SK-N-SH (cell line): ENCODE results near the gene TTLL6. TPM values are rescaled to one million over a fixed set of nuclear protein-coding genes. Genes with fewer than 3 reads are reported as not detected.

Source experiments
- CTCF ChIA-PET: fragments of 300-600, 350-600 bp; formaldehyde crosslinking; extraction: SDS; loops from one replicate; lab custom pipeline; 2021; lab: Yijun Ruan, JAX
- POLR2A ChIA-PET: fragments of 350-600 bp; sonication (Branson Sonifier 250); formaldehyde crosslinking; extraction: SDS; loops from one replicate; lab custom pipeline; 2020; ENCODE audit warnings: antibody characterized with exemption, inconsistent platforms; lab: Yijun Ruan, JAX
- DNase-seq: peaks from one replicate; pipeline ENCODE4 v3.0.0; 2012
- H2AFZ ChIP-seq: fragments of 200-600 bp; sonication (generic); 2 replicates; pipeline ENCODE4 v1.8.1; 2016; ENCODE audit warnings: antibody characterized with exemption, mild to moderate bottlenecking, low read depth
- H3F3A ChIP-seq: fragments of 200-600 bp; sonication (generic); replicated peaks from 2 replicates; pipeline ENCODE3; 2016; ENCODE audit warnings: antibody characterized with exemption, mild to moderate bottlenecking; ENCODE audit not compliant: insufficient read depth
- H3K27ac ChIP-seq, 2 experiments: fragments of 200-500 bp in 1 of 2; fragments of 200-600 bp in 1 of 2; sonication (Bioruptor generic) in 1 of 2; sonication (generic), shearing (Covaris generic) in 1 of 2; 2 replicates each; pipeline versions ENCODE4 v1.5.1 to v1.6.1; 2014 to 2016; ENCODE audit warnings: low read depth in 2 of 2, inconsistent platforms in 1 of 2, low read length in 1 of 2, mild to moderate bottlenecking in 1 of 2, mixed read lengths in 1 of 2
- H3K27me3 ChIP-seq: fragments of 200-600 bp; sonication (generic), shearing (Covaris generic); 2 replicates; pipeline ENCODE4 v1.6.1; 2016; ENCODE audit warnings: mixed run types; ENCODE audit not compliant: insufficient read depth
- H3K36me3 ChIP-seq, 2 experiments: fragments of 200-500 bp in 1 of 2; fragments of 200-600 bp in 1 of 2; sonication (Bioruptor generic) in 1 of 2; sonication (generic) in 1 of 2; replicated peaks in 1 of 2; 2 replicates each; pipeline versions ENCODE3 to v1.5.1; 2014 to 2016; ENCODE audit warnings: low read length in 1 of 2, mild to moderate bottlenecking in 1 of 2; ENCODE audit not compliant: insufficient read depth in 2 of 2, control insufficient read depth in 1 of 2
- H3K4me1 ChIP-seq, 2 experiments: fragments of 200-500 bp in 1 of 2; fragments of 200-600 bp in 1 of 2; sonication (Bioruptor generic) in 1 of 2; sonication (generic), shearing (Covaris generic) in 1 of 2; 2 replicates each; pipeline versions ENCODE4 v1.5.1 to v1.6.1; 2014 to 2016; ENCODE audit warnings: low read depth in 1 of 2, low read length in 1 of 2, mixed run types in 1 of 2; ENCODE audit not compliant: insufficient read depth in 2 of 2, control insufficient read depth in 1 of 2
- H3K4me2 ChIP-seq: fragments of 200-600 bp; sonication (generic), shearing (Covaris generic); 2 replicates; pipeline ENCODE4 v1.6.1; 2017; ENCODE audit warnings: mixed run types
- H3K4me3 ChIP-seq, 2 experiments: fragments of 200-500 bp in 1 of 2; fragments of 200-600 bp in 1 of 2; sonication (Bioruptor generic) in 1 of 2; sonication (generic), shearing (Covaris generic) in 1 of 2; 2 replicates each; pipeline versions ENCODE4 v1.5.1 to v1.8.1; 2014 to 2016; ENCODE audit warnings: low read depth in 2 of 2, inconsistent platforms in 1 of 2, low read length in 1 of 2, mild to moderate bottlenecking in 1 of 2, mixed read lengths in 1 of 2, moderate library complexity in 1 of 2
- H3K79me2 ChIP-seq: fragments of 200-600 bp; sonication (generic); 2 replicates; pipeline ENCODE4 v1.8.1; 2017; ENCODE audit warnings: mild to moderate bottlenecking; ENCODE audit not compliant: insufficient read depth
- H3K9ac ChIP-seq: fragments of 200-600 bp; sonication (generic); 2 replicates; pipeline ENCODE4 v1.6.1; 2017; ENCODE audit warnings: mixed run types
- H3K9me2 ChIP-seq: fragments of 200-600 bp; sonication (generic); 2 replicates; pipeline ENCODE4 v1.6.1; 2017; ENCODE audit warnings: mixed run types
- H3K9me3 ChIP-seq: fragments of 200-600 bp; sonication (generic); 2 replicates; pipeline ENCODE4 v1.6.1; 2017; ENCODE audit warnings: mixed run types, mild to moderate bottlenecking, moderate library complexity
- H4K20me1 ChIP-seq: fragments of 200-600 bp; sonication (generic); 2 replicates; pipeline ENCODE4 v1.6.1; 2017; ENCODE audit warnings: mild to moderate bottlenecking, mixed run types; ENCODE audit not compliant: insufficient read depth
- EP300 ChIP-seq, 2 experiments: IDR thresholded peaks; 2 replicates each; pipeline versions ENCODE4 v1.4.0 to v1.6.1; 2012; ENCODE audit warnings: borderline replicate concordance in 1 of 2, low read depth in 1 of 2, low read length in 1 of 2
- FOSL2 ChIP-seq: IDR thresholded peaks from 2 replicates; pipeline ENCODE4 v1.4.0; 2012; ENCODE audit warnings: low read depth, mild to moderate bottlenecking, moderate library complexity, borderline replicate concordance
- FOXJ3 ChIP-seq: sonication (generic); formaldehyde crosslinking; IDR thresholded peaks from 2 replicates; pipeline ENCODE4 v1.5.1; 2020; ENCODE audit warnings: mild to moderate bottlenecking, missing genetic modification reagents
- JUND ChIP-seq: IDR thresholded peaks from 2 replicates; pipeline ENCODE4 v1.4.0; 2012
- PBX3 ChIP-seq: IDR thresholded peaks from 2 replicates; pipeline ENCODE4; 2012
- POLR2AphosphoS5 ChIP-seq: IDR thresholded peaks from 2 replicates; pipeline ENCODE4 v1.6.1; 2012; ENCODE audit warnings: low read depth, low read length
- RFX5 ChIP-seq: IDR thresholded peaks from 2 replicates; pipeline ENCODE4 v1.6.1; 2012; ENCODE audit warnings: mild to moderate bottlenecking, improper control_type of control experiment, low read length
- RXRA ChIP-seq: IDR thresholded peaks from 2 replicates; pipeline ENCODE4 v1.4.0; 2012; ENCODE audit warnings: low read depth, mild to moderate bottlenecking, borderline replicate concordance
- TAF1 ChIP-seq: IDR thresholded peaks from 2 replicates; pipeline ENCODE4 v1.6.1; 2012; ENCODE audit warnings: low read depth, mild to moderate bottlenecking, low read length, moderate library complexity, borderline replicate concordance
- TEAD4 ChIP-seq: IDR thresholded peaks from 2 replicates; pipeline ENCODE4 v1.4.0; 2012; ENCODE audit warnings: mild to moderate bottlenecking, borderline replicate concordance; ENCODE audit not compliant: insufficient read depth
- USF2 ChIP-seq: fragments of 150-350 bp; IDR thresholded peaks from 2 replicates; pipeline ENCODE4 v1.6.1; 2017; ENCODE audit warnings: antibody characterized with exemption, low read length, low read depth, borderline replicate concordance
- WGBS: methylation state at CpG from one replicate; pipeline ENCODE4 v1.1.6; 2017; ENCODE audit warnings: low lambda C conversion rate; 5-methylcytosine and 5-hydroxymethylcytosine counted together
- polyA plus RNA-seq, 3 experiments: library from polyadenylated mRNA; depleted of rRNA; stranded (reverse); fragments of >200 nt; gene quantifications; 2 replicates each; pipeline ENCODE4 v1.2.3, GENCODE V29; 2012

Gene TTLL6
- polyA plus RNA-seq, 1 of the 3 experiments (the other 2 are of a cell fraction) = 3.1 TPM

- H3K4me1 ChIP-seq = no peaks in the 10 kb centered on the region
- DNase-seq = no peak
- H3K9ac ChIP-seq = no peak overlapping the region
- H3K36me3 ChIP-seq = no peaks in the 10 kb centered on the region
- WGBS = 19% methylated on average over 7 of the region's 7 CpGs
- no peaks in the 10 kb centered on the region for H3F3A ChIP-seq
- no peak overlapping the region for H3K4me2 ChIP-seq
- H2AFZ ChIP-seq = no peak overlapping the region
- no peak overlapping the region for H3K4me3 ChIP-seq
- TF ChIP-seq POLR2AphosphoS5 (no peak), FOSL2 (no peak), FOXJ3 (CRISPR knock-in tag) (no peak), JUND (no peak), PBX3 (no peak), RFX5 (no peak), TAF1 (no peak), TEAD4 (no peak), USF2 (no peak), RXRA (no peak), EP300 (IDR thresholded peaks at IDR 0.05; ENCODE audit: borderline replicate concordance in 1 of 2, low read depth in 1 of 2, low read length in 1 of 2) (no peak)
- H3K9me3 ChIP-seq = no peaks in the 10 kb centered on the region
- no peaks in the 10 kb centered on the region for H4K20me1 ChIP-seq
- CTCF ChIA-PET = interaction anchor here (1.4 to 2.9 kb wide), 7 partner anchors 10 to 301 kb away, joined by 4 to 38 read pairs (median 6); no protein-coding TSS in a partner anchor
- POLR2A ChIA-PET = no interaction called here
- H3K27me3 ChIP-seq = peaks cover 97% of the 10 kb centered on the region
- no peaks in the 10 kb centered on the region for H3K79me2 ChIP-seq
- H3K9me2 ChIP-seq = no peaks in the 10 kb centered on the region
- H3K27ac ChIP-seq = no peak overlapping the region
Observed at GRCh38 chr17:48735062-48735351, 82.0 kb downstream of the TTLL6 start.

- H3K4me2 ChIP-seq = no peak overlapping the region
- no peaks in the 10 kb centered on the region for H3F3A ChIP-seq
- H3K9ac ChIP-seq = no peak overlapping the region
- TF ChIP-seq FOXJ3 (CRISPR knock-in tag) = no peak
- no peaks in the 10 kb centered on the region for H3K4me1 ChIP-seq
- H2AFZ ChIP-seq = no peak overlapping the region
- H3K9me2 ChIP-seq = no peaks in the 10 kb centered on the region
- WGBS = 18% methylated on average over 14 of the region's 14 CpGs
- no peaks in the 10 kb centered on the region for H3K36me3 ChIP-seq
- H3K27me3 ChIP-seq = peaks cover 97% of the 10 kb centered on the region
- ChIA-PET CTCF (interaction anchor here (0.8 to 2.9 kb wide), 10 partner anchors 10 to 787 kb away, joined by 3 to 38 read pairs (median 6); no protein-coding TSS in a partner anchor), POLR2A (no interaction called here)
- no peaks in the 10 kb centered on the region for H3K79me2 ChIP-seq
- no peak overlapping the region for H3K4me3 ChIP-seq
- H4K20me1 ChIP-seq = no peaks in the 10 kb centered on the region
- DNase-seq = no peak
- H3K27ac ChIP-seq = no peak overlapping the region
- no peaks in the 10 kb centered on the region for H3K9me3 ChIP-seq
Observed at GRCh38 chr17:48734333-48735061, 82.5 kb downstream of the TTLL6 start.
